Gastrocnemius medialis (tissue), 4 donors: ENCODE data around the gene NOVA1.

Source experiments
- POLR2A ChIP-seq, 2 donors: fragments of 450-650 bp; IDR thresholded peaks; one replicate each; pipeline ENCODE4 v1.6.1; 2017; ENCODE audit warnings: antibody characterized with exemption in 2 of 2, mild to moderate bottlenecking in 2 of 2, moderate library complexity in 2 of 2
- TF ChIP-seq, protein P1 (sequence below), 5 experiments: fragments of 450-650 bp in 3 of 5; fragments of 200-600 bp in 2 of 5; sonication (generic) in 2 of 5; IDR thresholded peaks in 4 of 5; conservative IDR thresholded peaks in 1 of 5; 1 replicate in 4 of 5; 2 replicates in 1 of 5; pipeline ENCODE4 v1.5.1; 2016 to 2019; ENCODE audit warnings: antibody characterized with exemption in 5 of 5, mild to moderate bottlenecking in 3 of 5, moderate library complexity in 3 of 5

GRCh38 chr14:26601856-26602255 lies 4.0 kb upstream of the NOVA1 start:
- TF ChIP-seq, protein P1, sequence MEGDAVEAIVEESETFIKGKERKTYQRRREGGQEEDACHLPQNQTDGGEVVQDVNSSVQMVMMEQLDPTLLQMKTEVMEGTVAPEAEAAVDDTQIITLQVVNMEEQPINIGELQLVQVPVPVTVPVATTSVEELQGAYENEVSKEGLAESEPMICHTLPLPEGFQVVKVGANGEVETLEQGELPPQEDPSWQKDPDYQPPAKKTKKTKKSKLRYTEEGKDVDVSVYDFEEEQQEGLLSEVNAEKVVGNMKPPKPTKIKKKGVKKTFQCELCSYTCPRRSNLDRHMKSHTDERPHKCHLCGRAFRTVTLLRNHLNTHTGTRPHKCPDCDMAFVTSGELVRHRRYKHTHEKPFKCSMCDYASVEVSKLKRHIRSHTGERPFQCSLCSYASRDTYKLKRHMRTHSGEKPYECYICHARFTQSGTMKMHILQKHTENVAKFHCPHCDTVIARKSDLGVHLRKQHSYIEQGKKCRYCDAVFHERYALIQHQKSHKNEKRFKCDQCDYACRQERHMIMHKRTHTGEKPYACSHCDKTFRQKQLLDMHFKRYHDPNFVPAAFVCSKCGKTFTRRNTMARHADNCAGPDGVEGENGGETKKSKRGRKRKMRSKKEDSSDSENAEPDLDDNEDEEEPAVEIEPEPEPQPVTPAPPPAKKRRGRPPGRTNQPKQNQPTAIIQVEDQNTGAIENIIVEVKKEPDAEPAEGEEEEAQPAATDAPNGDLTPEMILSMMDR (IDR thresholded peaks at IDR 0.05 in 4 of 5, conservative IDR thresholded peaks at IDR 0.05 in 1 of 5), result no peak
- TF ChIP-seq POLR2A (IDR thresholded peaks at IDR 0.05), result no peak
